HG02943 (cell line): ENCODE results near the gene TEN1.
"Not testable (repeated sequence)": the region's sequence is repeated elsewhere in the genome, so short reads cannot be mapped to it uniquely, and the experiment has no call there.

ENCODE experiments used
- ATAC-seq: cut with Tn5 transposase; IDR thresholded peaks from one replicate; pipeline ENCODE4 v1.9.1; 2021; ENCODE audit warnings: mild to moderate bottlenecking, low read depth, moderate library complexity; ENCODE audit not compliant: unreplicated experiment

TEN1 gene

GRCh38 chr17:76022973-76023899, 44.2 kb downstream of the TEN1 start:
- ATAC-seq, result no peak

DNA sequence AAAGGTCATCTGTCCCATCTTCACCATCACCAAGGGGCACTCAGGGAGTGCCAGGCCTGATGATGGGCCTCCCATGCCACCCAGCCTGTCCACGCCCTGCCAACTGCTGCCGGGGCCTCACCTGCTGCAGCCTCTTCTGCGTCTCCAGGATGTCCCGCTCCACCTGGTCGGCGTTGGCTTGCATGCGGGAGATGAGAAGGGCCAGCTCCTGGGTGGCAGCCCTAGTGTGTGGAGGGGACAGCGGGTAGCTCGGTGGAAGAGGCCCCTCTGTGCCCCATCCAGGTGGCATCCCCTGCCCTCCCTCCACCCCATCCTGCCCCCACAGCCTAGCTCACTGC, 44.8 kb downstream of the TEN1 start:
- no peak for ATAC-seq

DNA sequence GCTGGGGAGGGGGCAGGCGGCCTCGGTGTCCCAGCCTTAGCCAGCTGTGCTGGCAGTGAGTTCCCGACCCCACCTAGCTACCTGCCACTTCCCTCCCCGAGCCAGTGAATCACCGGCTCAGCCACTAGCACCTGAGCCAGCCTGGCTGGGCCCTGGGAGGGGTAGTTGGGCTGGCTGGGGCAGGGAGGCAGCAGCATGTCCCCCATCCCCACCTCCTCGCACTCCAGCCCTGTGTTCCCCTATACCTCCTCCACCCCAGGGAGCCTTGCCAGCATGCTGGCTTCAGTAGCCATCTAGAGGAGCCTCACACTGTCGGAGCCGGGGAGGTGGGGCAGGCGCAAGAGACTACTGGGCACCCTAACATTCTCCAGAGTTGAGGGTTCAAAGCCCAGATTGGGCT, 45.3 kb downstream of the TEN1 start:
- ATAC-seq, result no peak

DNA sequence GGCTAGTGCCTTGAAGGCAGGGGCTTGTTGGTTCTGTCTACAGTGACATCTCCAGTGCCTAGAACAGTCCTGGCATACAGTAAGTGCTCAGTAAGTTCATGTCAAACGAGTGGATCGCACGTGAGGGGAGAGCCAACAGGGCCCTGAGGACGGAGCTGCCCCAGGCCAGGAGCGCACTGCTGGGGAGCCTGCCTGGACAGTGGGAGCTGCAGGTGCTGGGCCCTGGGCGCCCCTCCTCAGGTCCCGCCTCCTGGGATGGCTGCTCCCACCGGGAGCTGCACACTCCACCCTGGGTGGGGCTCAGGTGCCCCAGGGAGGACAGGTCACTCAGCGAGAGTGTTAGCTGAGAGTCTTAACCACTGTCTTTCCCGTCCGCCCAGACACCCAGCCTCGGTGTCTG, 46.3 kb downstream of the TEN1 start:
- no peak for ATAC-seq

- ATAC-seq, result no peak
These were observed 47.7 kb downstream of the TEN1 start for GRCh38 chr17:76026714-76027158.

DNA sequence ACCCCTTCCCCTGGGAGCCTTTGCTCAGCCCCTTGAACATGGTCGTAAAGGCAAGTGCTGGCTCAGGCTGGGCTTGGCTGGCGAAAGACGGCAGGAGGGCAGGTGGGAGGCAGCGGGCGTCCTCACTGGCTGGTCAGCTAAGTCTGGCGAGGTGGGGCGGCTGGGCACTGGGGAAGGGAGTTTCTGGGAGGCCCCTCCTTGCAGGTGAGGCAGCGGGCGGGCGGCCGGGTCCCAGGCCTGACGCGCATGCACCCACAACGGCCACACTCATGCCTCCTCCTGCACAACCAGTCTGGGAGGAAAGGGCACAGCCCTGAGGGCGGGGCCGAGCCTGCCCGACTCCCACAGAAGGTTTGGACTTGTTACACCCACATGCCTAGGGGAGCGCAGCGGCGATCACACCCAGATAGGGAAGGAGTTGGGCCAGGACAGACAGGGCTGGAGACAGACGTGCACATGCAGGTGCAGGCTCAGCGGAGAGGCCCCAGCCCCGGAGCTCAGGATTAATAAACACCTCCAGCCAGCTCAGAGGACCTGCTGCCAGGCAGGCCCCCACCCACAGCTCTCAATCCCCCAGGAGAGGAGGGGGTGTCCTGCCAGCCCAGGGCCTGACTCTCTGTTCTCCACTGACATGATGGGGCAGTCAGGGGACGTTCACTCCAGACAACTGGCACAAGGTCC, 48.3 kb downstream of the TEN1 start, which contains the start of gene EVPL:
Gene EVPL, minus strand, starts transcription at position 148 of the 681 bp plus-strand sequence. Its CDS starts 108 bp downstream, at position 40.
- ATAC-seq, result no peak

GRCh38 chr17:76032073-76032779, 53.2 kb downstream of the TEN1 start:
- ATAC-seq, result no peak

GRCh38 chr17:76032780-76033108, 53.7 kb downstream of the TEN1 start:
- no peak for ATAC-seq

- no peak for ATAC-seq
These were observed 54.1 kb downstream of the TEN1 start for GRCh38 chr17:76033139-76033538.

- ATAC-seq, result no peak
These were observed 55.6 kb downstream of the TEN1 start for GRCh38 chr17:76034428-76035350.

- ATAC-seq, result no peak
These were observed 57.6 kb downstream of the TEN1 start for GRCh38 chr17:76036497-76037261.

DNA sequence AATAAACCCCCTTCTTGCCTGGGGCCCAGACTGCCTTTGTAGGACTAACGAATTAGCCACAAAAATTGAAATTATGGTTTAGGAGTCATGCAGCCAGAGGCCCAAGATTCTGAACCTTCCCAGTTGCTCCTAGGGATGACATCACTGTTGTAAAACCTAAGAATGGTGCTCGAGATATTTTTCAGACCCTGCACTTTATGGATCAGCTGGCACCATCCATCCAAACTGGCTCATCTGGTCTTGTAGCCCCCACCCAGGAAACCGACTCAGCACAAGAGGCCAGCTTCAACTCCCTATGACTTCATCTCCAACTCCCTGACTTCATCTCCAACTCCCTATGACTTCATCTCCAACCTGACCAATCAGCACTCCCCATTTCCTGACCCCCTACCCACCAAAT, 59.0 kb downstream of the TEN1 start:
- ATAC-seq, result no peak

GRCh38 chr17:76039121-76039520, 60.1 kb downstream of the TEN1 start:
- ATAC-seq, result no peak

- no peak for ATAC-seq
These were observed 61.3 kb downstream of the TEN1 start for GRCh38 chr17:76040376-76040775.

- ATAC-seq, result not testable (repeated sequence)
These were observed 63.8 kb downstream of the TEN1 start for GRCh38 chr17:76042868-76043267.

GRCh38 chr17:76044475-76045007, 65.5 kb downstream of the TEN1 start:
- not testable (repeated sequence) for ATAC-seq

GRCh38 chr17:76046064-76046463, 67.0 kb downstream of the TEN1 start:
- no peak for ATAC-seq

DNA sequence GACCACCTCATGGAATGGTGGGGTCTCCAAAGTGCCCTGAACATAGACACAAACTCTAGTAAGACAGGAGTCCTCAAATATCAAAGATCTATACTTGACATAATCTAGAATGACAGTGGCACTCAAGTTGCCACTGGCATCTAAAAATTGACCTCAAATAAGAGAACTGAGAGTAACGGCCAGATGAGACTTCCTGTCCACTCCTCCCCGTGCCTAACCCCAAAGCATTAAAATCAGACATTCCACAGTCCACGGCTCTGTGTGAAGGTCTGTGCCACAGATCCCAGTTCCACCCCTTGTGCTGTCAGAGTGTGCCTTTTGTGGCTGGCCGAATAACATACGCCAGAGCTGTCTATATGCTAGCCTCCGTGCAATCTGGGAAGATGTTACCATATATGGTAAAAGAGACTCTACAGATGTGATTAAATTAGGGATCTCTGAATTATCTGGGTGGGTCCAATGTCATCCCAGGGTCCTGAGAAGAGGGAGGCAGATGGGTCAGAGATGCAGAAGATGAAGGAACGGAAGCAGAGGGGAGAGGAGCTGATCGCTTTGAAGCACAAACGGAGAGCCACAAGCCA, 69.1 kb downstream of the TEN1 start:
- no peak for ATAC-seq

DNA sequence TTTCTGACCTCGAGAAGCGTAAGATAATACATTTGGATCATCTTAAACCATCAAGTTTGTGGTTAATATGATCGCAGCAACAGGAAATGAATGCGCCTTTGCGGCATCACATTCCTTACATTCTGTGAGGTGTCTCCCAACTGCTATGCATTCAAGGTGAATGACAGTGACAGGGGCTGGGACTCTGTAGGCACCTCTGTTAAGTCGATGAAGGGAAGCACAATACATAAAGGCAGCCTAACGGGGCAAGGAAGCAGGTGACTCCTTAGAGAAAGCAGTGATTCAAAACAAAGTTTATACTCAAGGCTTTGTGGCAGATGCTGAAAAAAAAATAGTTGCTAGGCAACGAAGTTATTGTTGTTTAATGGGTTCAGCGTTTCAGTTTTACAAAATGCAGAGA, 69.7 kb downstream of the TEN1 start:
- no peak for ATAC-seq
